Measurements from ENCODE around the gene MTA3.

DNA sequence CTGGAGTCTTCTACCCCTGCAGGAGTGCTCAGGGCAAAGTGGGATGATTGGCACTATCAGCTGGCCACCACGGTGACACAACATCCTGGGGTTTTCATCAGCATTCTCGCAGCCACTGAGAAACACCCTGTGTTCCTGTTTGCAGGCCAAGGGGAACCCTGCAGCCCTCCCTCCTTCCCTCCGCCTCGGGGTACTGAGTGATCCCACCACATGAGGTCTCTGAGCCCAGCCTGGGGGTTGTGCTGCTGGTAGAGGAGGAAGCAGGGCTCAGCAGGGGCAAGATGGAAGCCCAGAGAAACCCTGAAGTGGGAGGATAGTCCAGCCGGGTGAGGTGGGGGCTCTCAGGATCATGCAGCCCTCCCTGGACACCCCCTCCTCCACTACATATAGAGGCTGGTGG, 195.7 kb downstream of the MTA3 start, which contains the start of gene OXER1:
- TF ChIP-seq CTCF (IDR thresholded peaks at IDR 0.05; ENCODE audit: poor library complexity, severe bottlenecking), result no peak
- no peak for TF ChIP-seq EP300 (conservative IDR thresholded peaks at IDR 0.05; ENCODE audit: poor library complexity, severe bottlenecking)
- no peak for TF ChIP-seq RAD21 (conservative IDR thresholded peaks at IDR 0.05)
- TF ChIP-seq POLR2AphosphoS5 (IDR thresholded peaks at IDR 0.05), result no peak
- TF ChIP-seq MXI1 (conservative IDR thresholded peaks at IDR 0.05; ENCODE audit: poor library complexity, severe bottlenecking), result no peak
- no peak for TF ChIP-seq EZH2 (IDR thresholded peaks at IDR 0.05; ENCODE audit: borderline replicate concordance, insufficient read depth, low read length, poor library complexity, severe bottlenecking)
- no peak for TF ChIP-seq SMC3 (conservative IDR thresholded peaks at IDR 0.05; ENCODE audit: poor library complexity)
- no peak for TF ChIP-seq REST (IDR thresholded peaks at IDR 0.05; ENCODE audit: borderline replicate concordance)
- TF ChIP-seq TAF1 (IDR thresholded peaks at IDR 0.05; ENCODE audit: low read depth), result no peak

Measured in neural cell (in vitro differentiated cells).